Hepatocyte (in vitro differentiated cells): ENCODE data around the gene DENND4C.

Experiments used
- CTCF ChIP-seq: fragments of 200-600 bp; sonication (generic); IDR thresholded peaks from 2 replicates; pipeline ENCODE4 v1.5.1; 2016; ENCODE audit warnings: antibody characterized with exemption, mild to moderate bottlenecking; ENCODE audit not compliant: poor library complexity
- EZH2 ChIP-seq: fragments of 200-600 bp; sonication (generic); IDR thresholded peaks from 2 replicates; pipeline ENCODE4 v1.6.1; 2016; ENCODE audit warnings: antibody characterized with exemption, mild to moderate bottlenecking, borderline replicate concordance

DNA sequence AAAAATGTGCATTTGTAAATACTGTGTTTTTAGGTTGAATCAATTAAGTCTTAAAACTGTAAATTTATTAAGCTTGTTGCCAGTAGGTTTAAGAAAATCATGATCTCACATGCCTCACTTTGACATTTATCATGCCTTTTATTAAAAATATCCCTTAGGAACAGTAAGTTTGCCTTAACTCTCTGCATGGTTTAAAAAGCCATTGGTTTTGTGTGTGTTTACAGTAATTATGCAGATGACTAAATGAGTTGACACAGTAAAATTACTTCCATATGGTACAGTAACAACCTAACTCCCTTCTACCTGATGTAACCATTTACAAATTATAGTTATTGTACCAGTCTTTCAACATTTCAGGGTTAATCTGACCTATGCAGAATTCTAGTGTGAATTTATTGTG, 143.0 kb downstream of the DENND4C start:
- TF ChIP-seq CTCF (no peak), EZH2 (no peak)
